ENCODE measurements around the gene SESN2. TPM values are rescaled to one million over a fixed set of nuclear protein-coding genes. Genes with fewer than 3 reads are reported as not detected.

The SESN2 gene
- total RNA-seq, 3 donors from 2014 or later (not counting 1 experiment from before 2014, with no cell fraction given) = 21.0 to 30.3 (median 27.1) TPM

GRCh38 chr1:28296401-28297261 is 37.3 kb downstream of the SESN2 start:
- no peak overlapping the region for H3K27ac ChIP-seq (ENCODE audit: low read length)
- no peak overlapping the region for H3K4me3 ChIP-seq (ENCODE audit: low read length)
- no peaks in the 10 kb centered on the region for H3K27me3 ChIP-seq (ENCODE audit: control insufficient read depth, insufficient read depth, low read length)
- TF ChIP-seq, protein P1, sequence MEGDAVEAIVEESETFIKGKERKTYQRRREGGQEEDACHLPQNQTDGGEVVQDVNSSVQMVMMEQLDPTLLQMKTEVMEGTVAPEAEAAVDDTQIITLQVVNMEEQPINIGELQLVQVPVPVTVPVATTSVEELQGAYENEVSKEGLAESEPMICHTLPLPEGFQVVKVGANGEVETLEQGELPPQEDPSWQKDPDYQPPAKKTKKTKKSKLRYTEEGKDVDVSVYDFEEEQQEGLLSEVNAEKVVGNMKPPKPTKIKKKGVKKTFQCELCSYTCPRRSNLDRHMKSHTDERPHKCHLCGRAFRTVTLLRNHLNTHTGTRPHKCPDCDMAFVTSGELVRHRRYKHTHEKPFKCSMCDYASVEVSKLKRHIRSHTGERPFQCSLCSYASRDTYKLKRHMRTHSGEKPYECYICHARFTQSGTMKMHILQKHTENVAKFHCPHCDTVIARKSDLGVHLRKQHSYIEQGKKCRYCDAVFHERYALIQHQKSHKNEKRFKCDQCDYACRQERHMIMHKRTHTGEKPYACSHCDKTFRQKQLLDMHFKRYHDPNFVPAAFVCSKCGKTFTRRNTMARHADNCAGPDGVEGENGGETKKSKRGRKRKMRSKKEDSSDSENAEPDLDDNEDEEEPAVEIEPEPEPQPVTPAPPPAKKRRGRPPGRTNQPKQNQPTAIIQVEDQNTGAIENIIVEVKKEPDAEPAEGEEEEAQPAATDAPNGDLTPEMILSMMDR (IDR thresholded peaks at IDR 0.05) = no peak
- 69% methylated on average over 14 of the region's 14 CpGs for WGBS (ENCODE audit: insufficient coverage)
- DNase-seq (no peak), ATAC-seq (no peak)
- H3K36me3 ChIP-seq (ENCODE audit: control insufficient read depth, insufficient read depth, low read length) = no peaks in the 10 kb centered on the region
- Mint-ChIP-seq H3K36me3 (no peaks in the 10 kb centered on the region), H3K4me3 (no peak overlapping the region), H3K4me1 (no peaks in the 10 kb centered on the region), H3K27ac (no peak overlapping the region), H3K9me3 (no peaks in the 10 kb centered on the region), H3K27me3 (ENCODE audit: low read depth in 2 of 2) (peaks cover 0 to 16% of the 10 kb centered on the region in 2 donors)
- intact Hi-C loops (cut with micrococcal nuclease) = no loop called here
- H3K9me3 ChIP-seq (ENCODE audit: control insufficient read depth, insufficient read depth, low read length) = no peaks in the 10 kb centered on the region
- H3K4me1 ChIP-seq (ENCODE audit: control insufficient read depth, insufficient read depth, low read length) = no peaks in the 10 kb centered on the region

- Histone ChIP-seq H3K36me3 (ENCODE audit: control insufficient read depth, insufficient read depth, low read length) (no peaks in the 10 kb centered on the region), H3K27ac (ENCODE audit: low read length) (no peak overlapping the region), H3K4me3 (ENCODE audit: low read length) (no peak overlapping the region), H3K4me1 (ENCODE audit: control insufficient read depth, insufficient read depth, low read length) (no peaks in the 10 kb centered on the region), H3K9me3 (ENCODE audit: control insufficient read depth, insufficient read depth, low read length) (no peaks in the 10 kb centered on the region), H3K27me3 (ENCODE audit: control insufficient read depth, insufficient read depth, low read length) (no peaks in the 10 kb centered on the region)
- Mint-ChIP-seq H3K27me3 (ENCODE audit: low read depth in 2 of 2) (peaks cover 0 to 16% of the 10 kb centered on the region in 2 donors), H3K9me3 (no peaks in the 10 kb centered on the region), H3K36me3 (no peaks in the 10 kb centered on the region), H3K4me1 (no peaks in the 10 kb centered on the region), H3K27ac (no peak overlapping the region), H3K4me3 (no peak overlapping the region)
- 52% methylated on average over 2 of the region's 2 CpGs for WGBS (ENCODE audit: insufficient coverage)
- no peak for DNase-seq
- TF ChIP-seq, protein P1 (IDR thresholded peaks at IDR 0.05) = no peak
- intact Hi-C loops (cut with micrococcal nuclease) = no loop called here
- ATAC-seq = no peak
These were observed 38.5 kb downstream of the SESN2 start for GRCh38 chr1:28297826-28298225.

DNA sequence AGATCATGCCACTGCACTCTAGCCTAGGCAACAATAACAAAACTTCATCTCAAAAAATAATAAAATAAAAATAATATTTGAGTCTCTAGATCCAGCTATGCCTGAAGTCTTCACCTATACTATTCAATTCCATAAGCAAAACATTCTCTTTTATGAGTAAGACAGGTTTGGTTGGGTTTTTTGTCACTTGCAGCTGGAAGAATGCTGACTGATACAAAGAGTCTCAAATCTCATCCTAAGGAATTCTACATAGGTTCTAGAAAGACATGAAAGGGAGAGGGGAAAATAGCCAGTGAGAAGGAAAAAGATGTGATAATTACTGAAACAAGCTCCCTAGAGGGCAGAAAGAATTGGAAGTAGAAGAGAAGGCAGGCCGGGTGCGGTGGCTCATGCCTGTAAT is 39.1 kb downstream of the SESN2 start:
- H3K27ac ChIP-seq (ENCODE audit: low read length) = no peak overlapping the region
- H3K9me3 Mint-ChIP-seq = no peaks in the 10 kb centered on the region
- no peaks in the 10 kb centered on the region for H3K36me3 ChIP-seq (ENCODE audit: control insufficient read depth, insufficient read depth, low read length)
- no peaks in the 10 kb centered on the region for H3K36me3 Mint-ChIP-seq
- DNase-seq (no peak), ATAC-seq (no peak)
- no peak overlapping the region for H3K27ac Mint-ChIP-seq
- H3K4me3 Mint-ChIP-seq = no peak overlapping the region
- H3K4me1 Mint-ChIP-seq = no peaks in the 10 kb centered on the region
- intact Hi-C loops (cut with micrococcal nuclease) = no loop called here
- H3K4me3 ChIP-seq (ENCODE audit: low read length) = no peak overlapping the region
- H3K27me3 ChIP-seq (ENCODE audit: control insufficient read depth, insufficient read depth, low read length) = no peaks in the 10 kb centered on the region
- no peaks in the 10 kb centered on the region for H3K9me3 ChIP-seq (ENCODE audit: control insufficient read depth, insufficient read depth, low read length)
- TF ChIP-seq, protein P1 (IDR thresholded peaks at IDR 0.05) = no peak
- H3K4me1 ChIP-seq (ENCODE audit: control insufficient read depth, insufficient read depth, low read length) = no peaks in the 10 kb centered on the region
- WGBS (ENCODE audit: insufficient coverage) = 100% methylated on average over 2 of the region's 2 CpGs
- peaks cover 0 to 16% of the 10 kb centered on the region in 2 donors for H3K27me3 Mint-ChIP-seq (ENCODE audit: low read depth in 2 of 2)
